HepG2 (cell line): ENCODE data around the gene KCNB1. TPM values are rescaled to one million over a fixed set of nuclear protein-coding genes. Genes with fewer than 3 reads are reported as not detected.
A peak's percentile ranks its signal among the peaks of the same experiment; 100 is the strongest.

Experiments used
- AGO1 ChIP-seq: fragments of 200-400 bp; formaldehyde crosslinking; IDR thresholded peaks from 2 replicates; pipeline ENCODE4 v1.6.1; 2017; ENCODE audit warnings: mild to moderate bottlenecking, low read depth, low read length, moderate library complexity; ENCODE audit not compliant: poor library complexity, severe bottlenecking
- ATAD3A ChIP-seq: sonication (generic); formaldehyde crosslinking; IDR thresholded peaks from 2 replicates; pipeline ENCODE4 v1.4.0; 2020; ENCODE audit warnings: missing genetic modification reagents
- BRCA1 ChIP-seq: sonication (generic); formaldehyde crosslinking; IDR thresholded peaks from 2 replicates; pipeline ENCODE4 v1.4.0; 2020; ENCODE audit warnings: missing genetic modification reagents
- FOXK1 ChIP-seq: sonication (generic); formaldehyde crosslinking; IDR thresholded peaks from 2 replicates; pipeline ENCODE4 v1.4.0; 2020; ENCODE audit warnings: low read depth, missing genetic modification reagents, borderline replicate concordance
- KLF11 ChIP-seq: IDR thresholded peaks from 2 replicates; pipeline ENCODE4 v1.6.1; 2016; ENCODE audit warnings: missing compliant biosample characterization
- KLF16 ChIP-seq, 2 experiments: sonication (generic) in 1 of 2; formaldehyde crosslinking in 1 of 2; IDR thresholded peaks; 2 replicates each; pipeline versions ENCODE4 v1.6.1 to v1.8.0; 2016 to 2023; ENCODE audit warnings: missing genetic modification reagents in 2 of 2, missing compliant biosample characterization in 1 of 2
- MED1 ChIP-seq: sonication (generic); formaldehyde crosslinking; IDR thresholded peaks from 2 replicates; pipeline ENCODE4 v1.4.0; 2020; ENCODE audit warnings: missing genetic modification reagents
- MIER3 ChIP-seq: IDR thresholded peaks from 2 replicates; pipeline ENCODE4 v1.6.1; 2016; ENCODE audit warnings: missing compliant biosample characterization, borderline replicate concordance
- NCOA2 ChIP-seq: sonication (generic); formaldehyde crosslinking; IDR thresholded peaks from 2 replicates; pipeline ENCODE4 v1.8.0; 2022; ENCODE audit warnings: inconsistent platforms
- NR2C2 ChIP-seq: sonication (generic); formaldehyde crosslinking; IDR thresholded peaks from 2 replicates; pipeline ENCODE4 v1.4.0; 2020; ENCODE audit warnings: missing genetic modification reagents, mild to moderate bottlenecking, moderate library complexity, borderline replicate concordance
- NRL ChIP-seq: sonication (generic); formaldehyde crosslinking; IDR thresholded peaks from 2 replicates; pipeline ENCODE4 v1.5.0; 2020; ENCODE audit warnings: missing genetic modification reagents, mild to moderate bottlenecking, moderate library complexity, borderline replicate concordance
- POLR2AphosphoS5 ChIP-seq: IDR thresholded peaks from 2 replicates; pipeline ENCODE4 v1.6.1; 2012; ENCODE audit warnings: low read depth, low read length
- RELA ChIP-seq: sonication (generic); formaldehyde crosslinking; IDR thresholded peaks from 2 replicates; pipeline ENCODE4 v1.4.0; 2020; ENCODE audit warnings: missing genetic modification reagents
- RFXANK ChIP-seq: IDR thresholded peaks from 2 replicates; pipeline ENCODE4 v1.6.1; 2016
- SOX13 ChIP-seq, 3 experiments: fragments of 450-650 bp in 1 of 3; sonication (generic) in 1 of 3; formaldehyde crosslinking in 1 of 3; IDR thresholded peaks in 2 of 3; conservative IDR thresholded peaks in 1 of 3; 2 replicates each; pipeline versions ENCODE4 v1.5.0 to v1.6.1; 2016 to 2020; ENCODE audit warnings: antibody characterized with exemption in 1 of 3, mild to moderate bottlenecking in 1 of 3, missing compliant biosample characterization in 1 of 3, missing genetic modification reagents in 1 of 3, moderate library complexity in 1 of 3
- SRY ChIP-seq: sonication (generic); formaldehyde crosslinking; IDR thresholded peaks from 2 replicates; pipeline ENCODE4 v1.8.0; 2022; ENCODE audit warnings: mild to moderate bottlenecking, missing genetic modification reagents
- TAF15 ChIP-seq: fragments of 200-400 bp; formaldehyde crosslinking; IDR thresholded peaks from one replicate; pipeline ENCODE4 v1.6.1; 2018; ENCODE audit warnings: mild to moderate bottlenecking, low read depth, low read length; ENCODE audit not compliant: poor library complexity, severe bottlenecking
- THYN1 ChIP-seq: sonication (generic); formaldehyde crosslinking; IDR thresholded peaks from 2 replicates; pipeline ENCODE4 v1.8.1; 2023; ENCODE audit warnings: low read depth, mild to moderate bottlenecking, moderate library complexity, missing genetic modification reagents, borderline replicate concordance
- ZBTB42 ChIP-seq: sonication (generic); formaldehyde crosslinking; IDR thresholded peaks from 2 replicates; pipeline ENCODE4 v1.5.0; 2020; ENCODE audit warnings: mild to moderate bottlenecking, missing genetic modification reagents
- ZFP41 ChIP-seq: sonication (generic); formaldehyde crosslinking; IDR thresholded peaks from 2 replicates; pipeline ENCODE4 v1.4.0; 2020; ENCODE audit warnings: mild to moderate bottlenecking, missing genetic modification reagents, borderline replicate concordance
- ZNF230 ChIP-seq: sonication (generic); formaldehyde crosslinking; IDR thresholded peaks from 2 replicates; pipeline ENCODE4 v1.4.0; 2020; ENCODE audit warnings: mild to moderate bottlenecking, missing genetic modification reagents
- ZNF543 ChIP-seq: sonication (generic); formaldehyde crosslinking; IDR thresholded peaks from 2 replicates; pipeline ENCODE4 v1.4.0; 2020; ENCODE audit warnings: mild to moderate bottlenecking, missing genetic modification reagents
- ZNF614 ChIP-seq: IDR thresholded peaks from 2 replicates; pipeline ENCODE4 v1.6.1; 2018; ENCODE audit warnings: missing biosample characterization, missing genetic modification reagents, inconsistent platforms, borderline replicate concordance
- ZNF709 ChIP-seq: sonication (generic); formaldehyde crosslinking; IDR thresholded peaks from 2 replicates; pipeline ENCODE4 v1.5.0; 2020; ENCODE audit warnings: mild to moderate bottlenecking, missing genetic modification reagents
- ZNF883 ChIP-seq: sonication (generic); formaldehyde crosslinking; IDR thresholded peaks from 2 replicates; pipeline ENCODE4 v1.5.1; 2020; ENCODE audit warnings: mild to moderate bottlenecking, missing genetic modification reagents; ENCODE audit errors: not compliant biosample characterization
- polyA plus RNA-seq, 8 experiments: library from polyadenylated mRNA; depleted of rRNA in 3 of 8; stranded (reverse) in 7 of 8; unstranded in 1 of 8; fragments of >200 nt; fragmentation: Illumina TruSeq in 4 of 8; extraction: Trizol in 4 of 8; gene quantifications; 2 replicates each; pipeline versions ENCODE4 v1.2.1 to v1.2.3, GENCODE V29; 2011 to 2016; ENCODE audit warnings: low read depth in 4 of 8, missing spikeins in 1 of 8, mixed read lengths in 1 of 8; ENCODE audit not compliant: insufficient read depth in 1 of 8
- total RNA-seq, 5 experiments: library from RNA; depleted of rRNA; stranded (reverse); fragments of >200 nt; fragmentation: Illumina TruSeq; extraction: Trizol; gene quantifications; 2 replicates each; pipeline ENCODE4 v1.2.3, GENCODE V29; 2016; ENCODE audit warnings: low read depth in 1 of 5
- TF ChIP-seq, protein P1 (sequence below): sonication (generic); formaldehyde crosslinking; IDR thresholded peaks from 2 replicates; pipeline ENCODE4 v1.9.0; 2021; ENCODE audit warnings: missing genetic modification reagents, mild to moderate bottlenecking, borderline replicate concordance
- TF ChIP-seq, protein P2 (sequence below): sonication (generic); formaldehyde crosslinking; IDR thresholded peaks from 2 replicates; pipeline ENCODE4 v1.8.1; 2023; ENCODE audit warnings: mild to moderate bottlenecking, missing genetic modification reagents

KCNB1 gene
- total and polyA plus RNA-seq, 2 of the 13 experiments (the other 11 are each of a cell fraction or from before 2014, with no cell fraction given) = 0.02 TPM; not detected in 1

DNA sequence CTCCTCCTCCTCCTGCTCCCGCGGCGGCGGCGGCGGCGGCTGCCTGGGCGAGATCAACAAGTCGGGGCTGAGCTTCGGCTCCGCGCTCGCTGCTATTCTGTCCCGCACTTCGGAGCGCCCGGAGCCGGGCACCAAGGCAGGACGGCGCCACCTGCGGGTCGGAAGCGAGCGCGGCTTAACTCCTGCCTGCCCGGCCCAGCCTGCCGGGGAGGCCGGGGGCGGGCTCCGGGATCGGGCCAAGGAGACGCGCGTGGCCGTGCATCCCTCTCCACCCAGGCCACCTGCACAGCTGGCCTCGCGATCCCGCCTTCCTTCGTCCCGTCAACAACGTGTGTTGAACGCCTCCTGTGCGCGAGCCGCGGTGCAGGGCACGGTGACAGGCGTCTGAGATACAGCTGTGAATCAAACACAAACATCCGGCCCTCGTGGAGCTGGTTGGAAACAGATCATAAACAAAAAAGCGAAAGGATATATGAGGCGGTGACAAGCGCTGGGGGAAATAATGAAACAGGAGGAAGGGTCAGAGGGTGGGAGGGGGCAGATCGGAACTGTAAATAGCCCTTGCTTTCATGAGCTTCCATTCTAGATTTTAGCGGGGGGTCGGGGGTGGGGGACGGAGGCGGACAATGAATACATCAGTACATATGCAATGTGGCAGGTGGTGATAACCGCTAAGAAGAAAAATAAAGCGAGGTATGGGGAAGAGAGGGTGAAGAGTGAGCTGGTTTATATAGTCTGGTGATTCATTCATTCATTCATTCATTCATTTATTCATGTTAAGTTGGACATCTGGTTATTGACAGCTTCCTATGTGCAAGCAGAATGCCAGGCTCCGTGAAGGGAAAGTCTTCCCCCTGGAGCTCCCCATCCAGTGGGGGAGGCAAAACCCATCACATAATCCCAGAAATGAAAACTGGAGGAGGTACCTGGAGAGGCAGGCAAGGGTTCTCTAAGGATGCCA is 2.0 kb upstream of the KCNB1 start (continued):
- TF ChIP-seq, protein P1, sequence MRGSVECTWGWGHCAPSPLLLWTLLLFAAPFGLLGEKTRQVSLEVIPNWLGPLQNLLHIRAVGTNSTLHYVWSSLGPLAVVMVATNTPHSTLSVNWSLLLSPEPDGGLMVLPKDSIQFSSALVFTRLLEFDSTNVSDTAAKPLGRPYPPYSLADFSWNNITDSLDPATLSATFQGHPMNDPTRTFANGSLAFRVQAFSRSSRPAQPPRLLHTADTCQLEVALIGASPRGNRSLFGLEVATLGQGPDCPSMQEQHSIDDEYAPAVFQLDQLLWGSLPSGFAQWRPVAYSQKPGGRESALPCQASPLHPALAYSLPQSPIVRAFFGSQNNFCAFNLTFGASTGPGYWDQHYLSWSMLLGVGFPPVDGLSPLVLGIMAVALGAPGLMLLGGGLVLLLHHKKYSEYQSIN (CRISPR knock-in tag) = no peak
- TF ChIP-seq NCOA2 (CRISPR knock-in tag) (peak; percentile 7; the same call in 1 of the 2 replicates), RELA (CRISPR knock-in tag) (peak; percentile 62; the same call in 1 of the 2 replicates), TAF15 (peak; percentile 64), SOX13 (IDR thresholded peaks at IDR 0.05) (no peak), SOX13 (CRISPR knock-in tag; conservative IDR thresholded peaks at IDR 0.05 in 1 of 2, IDR thresholded peaks at IDR 0.05 in 1 of 2) (peak in 1 of 2 experiments; percentile 25; a peak in 1 of 4 replicates), AGO1 (peak; percentile 80), NRL (CRISPR knock-in tag) (peak; percentile 51; the same call in 1 of the 2 replicates), ZNF883 (peak; percentile 73), MIER3 (peak; percentile 48; the same call in 1 of the 2 replicates), ATAD3A (CRISPR knock-in tag) (no peak), THYN1 (CRISPR knock-in tag) (no peak), ZNF543 (0 out of 2 replicates have a peak, but pooled peaks have one; percentile 44), NR2C2 (CRISPR knock-in tag) (peak; percentile 45; the same call in 1 of the 2 replicates), KLF16 (CRISPR knock-in tag; IDR thresholded peaks at IDR 0.05) (peak in 1 of 2 experiments; percentile 86; a peak in 2 of 4 replicates), ZNF614 (CRISPR knock-in tag) (peak; percentile 64; the same call in 1 of the 2 replicates), POLR2AphosphoS5 (no peak), MED1 (peak; percentile 37; the same call in 1 of the 2 replicates), KLF11 (CRISPR knock-in tag) (no peak), ZFP41 (CRISPR knock-in tag) (no peak; the same call in 1 of the 2 replicates), BRCA1 (CRISPR knock-in tag) (no peak), ZBTB42 (no peak), FOXK1 (no peak; the same call in 1 of the 2 replicates), ZNF230 (CRISPR knock-in tag) (0 out of 2 replicates have a peak, but pooled peaks have one; percentile 54), ZNF709 (CRISPR knock-in tag) (no peak), RFXANK (no peak), SRY (peak; percentile 42; the same call in 1 of the 2 replicates)
- TF ChIP-seq, protein P2, sequence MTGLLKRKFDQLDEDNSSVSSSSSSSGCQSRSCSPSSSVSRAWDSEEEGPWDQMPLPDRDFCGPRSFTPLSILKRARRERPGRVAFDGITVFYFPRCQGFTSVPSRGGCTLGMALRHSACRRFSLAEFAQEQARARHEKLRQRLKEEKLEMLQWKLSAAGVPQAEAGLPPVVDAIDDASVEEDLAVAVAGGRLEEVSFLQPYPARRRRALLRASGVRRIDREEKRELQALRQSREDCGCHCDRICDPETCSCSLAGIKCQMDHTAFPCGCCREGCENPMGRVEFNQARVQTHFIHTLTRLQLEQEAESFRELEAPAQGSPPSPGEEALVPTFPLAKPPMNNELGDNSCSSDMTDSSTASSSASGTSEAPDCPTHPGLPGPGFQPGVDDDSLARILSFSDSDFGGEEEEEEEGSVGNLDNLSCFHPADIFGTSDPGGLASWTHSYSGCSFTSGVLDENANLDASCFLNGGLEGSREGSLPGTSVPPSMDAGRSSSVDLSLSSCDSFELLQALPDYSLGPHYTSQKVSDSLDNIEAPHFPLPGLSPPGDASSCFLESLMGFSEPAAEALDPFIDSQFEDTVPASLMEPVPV = peak; percentile 78; the same call in 1 of the 2 replicates
